ENCODE data around the gene RAD51. TPM values are rescaled to one million over a fixed set of nuclear protein-coding genes. Genes with fewer than 3 reads are reported as not detected.

Gene RAD51
- total RNA-seq, 1 donor from 2014 or later: 1.1 TPM

DNA sequence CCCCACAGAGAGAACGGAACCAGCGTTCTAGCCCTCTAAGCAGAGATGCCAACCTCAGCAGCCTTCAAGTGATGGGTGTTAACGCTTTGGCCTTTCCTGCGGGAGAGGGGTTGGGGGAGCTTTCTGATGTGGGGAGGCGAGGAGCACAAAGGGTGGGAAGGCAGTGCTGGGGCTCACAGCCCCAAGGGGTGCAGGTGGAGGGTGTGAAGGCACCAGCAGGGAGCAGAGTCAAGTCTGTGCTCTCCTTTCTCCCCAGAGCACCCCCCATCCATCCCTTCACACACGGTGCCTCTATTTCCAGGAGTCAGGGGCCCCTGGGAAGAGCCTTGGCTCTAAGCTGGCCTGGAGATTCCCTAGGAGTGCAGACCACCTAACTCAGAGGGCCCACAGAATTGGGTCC lies 78.9 kb downstream of the RAD51 start:
- peaks cover 87% of the 10 kb centered on the region for H3K36me3 ChIP-seq
- TF ChIP-seq, protein P1, sequence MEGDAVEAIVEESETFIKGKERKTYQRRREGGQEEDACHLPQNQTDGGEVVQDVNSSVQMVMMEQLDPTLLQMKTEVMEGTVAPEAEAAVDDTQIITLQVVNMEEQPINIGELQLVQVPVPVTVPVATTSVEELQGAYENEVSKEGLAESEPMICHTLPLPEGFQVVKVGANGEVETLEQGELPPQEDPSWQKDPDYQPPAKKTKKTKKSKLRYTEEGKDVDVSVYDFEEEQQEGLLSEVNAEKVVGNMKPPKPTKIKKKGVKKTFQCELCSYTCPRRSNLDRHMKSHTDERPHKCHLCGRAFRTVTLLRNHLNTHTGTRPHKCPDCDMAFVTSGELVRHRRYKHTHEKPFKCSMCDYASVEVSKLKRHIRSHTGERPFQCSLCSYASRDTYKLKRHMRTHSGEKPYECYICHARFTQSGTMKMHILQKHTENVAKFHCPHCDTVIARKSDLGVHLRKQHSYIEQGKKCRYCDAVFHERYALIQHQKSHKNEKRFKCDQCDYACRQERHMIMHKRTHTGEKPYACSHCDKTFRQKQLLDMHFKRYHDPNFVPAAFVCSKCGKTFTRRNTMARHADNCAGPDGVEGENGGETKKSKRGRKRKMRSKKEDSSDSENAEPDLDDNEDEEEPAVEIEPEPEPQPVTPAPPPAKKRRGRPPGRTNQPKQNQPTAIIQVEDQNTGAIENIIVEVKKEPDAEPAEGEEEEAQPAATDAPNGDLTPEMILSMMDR (IDR thresholded peaks at IDR 0.05): no peak
- DNase-seq: peak; percentile 21
- ATAC-seq: no peak
- no peak overlapping the region for H3K27ac ChIP-seq
- no peaks in the 10 kb centered on the region for H3K9me3 ChIP-seq
- no peaks in the 10 kb centered on the region for H3K27me3 ChIP-seq (ENCODE audit: low read depth)
- intact Hi-C loops (cut with DNase I): no loop called here
- peaks cover 30% of the 10 kb centered on the region for H3K4me1 ChIP-seq
- no peak overlapping the region for H3K4me3 ChIP-seq

DNA sequence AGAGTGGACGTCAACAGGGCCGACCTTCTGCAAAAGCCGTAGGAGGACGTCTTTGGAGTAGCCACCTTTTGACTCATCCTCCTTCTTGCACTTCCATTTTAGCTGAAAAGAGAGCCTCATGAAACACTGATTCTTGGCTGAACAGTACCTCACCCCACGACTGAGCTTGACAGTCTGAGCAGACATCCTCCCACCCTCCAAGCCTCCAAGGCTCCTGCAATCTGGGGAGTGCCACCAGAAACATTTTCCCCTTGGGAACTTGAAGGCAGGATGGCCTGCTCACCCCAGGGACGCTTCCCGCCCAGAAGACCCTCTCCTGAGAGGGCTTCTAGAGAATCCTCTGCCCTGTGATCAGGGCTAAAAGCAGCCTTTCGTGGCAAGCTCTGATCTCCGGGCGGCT lies 80.0 kb downstream of the RAD51 start:
- H3K27me3 ChIP-seq (ENCODE audit: low read depth): no peaks in the 10 kb centered on the region
- TF ChIP-seq, protein P1 (IDR thresholded peaks at IDR 0.05): no peak
- DNase-seq (peak; percentile 14), ATAC-seq (no peak)
- H3K36me3 ChIP-seq: peaks cover 95% of the 10 kb centered on the region
- no peak overlapping the region for H3K4me3 ChIP-seq
- no peaks in the 10 kb centered on the region for H3K9me3 ChIP-seq
- intact Hi-C loops (cut with DNase I): no loop called here
- H3K27ac ChIP-seq: no peak overlapping the region
- peaks cover 19% of the 10 kb centered on the region for H3K4me1 ChIP-seq

DNA sequence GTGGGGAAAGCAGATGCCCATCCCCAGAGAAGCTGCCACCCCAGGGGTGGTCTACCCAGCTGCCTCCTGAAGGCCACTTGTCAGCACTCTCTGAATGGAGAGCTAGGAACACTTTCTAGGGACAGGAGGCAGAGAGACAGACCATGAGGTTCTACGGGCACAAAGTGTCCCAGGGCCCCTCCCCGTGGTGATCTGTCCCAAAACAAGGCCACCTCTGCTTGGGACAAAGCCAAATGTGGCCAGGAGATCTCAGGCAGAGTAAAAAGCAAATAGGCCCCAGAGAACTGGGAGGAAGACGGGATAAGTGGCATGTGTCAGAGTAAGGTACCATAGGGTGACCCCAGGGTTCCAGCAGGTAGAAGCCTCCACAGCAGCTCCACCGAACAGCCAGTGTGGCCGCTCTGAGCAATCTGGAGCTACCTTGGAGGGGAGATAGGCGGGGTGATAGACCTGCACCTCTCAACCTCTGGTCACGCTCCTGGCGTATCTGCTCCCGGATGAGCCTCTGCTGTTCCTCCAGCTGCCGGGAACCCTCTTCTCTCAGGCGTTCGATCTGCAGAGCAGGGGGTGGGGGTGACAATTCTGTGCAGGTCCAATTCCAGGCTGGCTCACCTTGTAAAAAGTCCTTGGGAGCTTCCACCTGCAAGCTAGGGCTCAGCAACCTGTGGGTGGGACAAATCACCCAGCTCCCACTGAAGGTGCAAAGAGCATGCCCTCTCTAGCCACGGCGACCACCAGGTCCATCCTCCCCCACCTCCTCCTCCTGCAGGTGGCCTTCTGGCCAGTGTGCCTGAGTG lies 81.0 kb downstream of the RAD51 start:
- Histone ChIP-seq H3K27me3 (ENCODE audit: low read depth) (no peaks in the 10 kb centered on the region), H3K36me3 (peaks cover 90% of the 10 kb centered on the region), H3K4me1 (peaks cover 12% of the 10 kb centered on the region), H3K4me3 (no peak overlapping the region), H3K9me3 (no peaks in the 10 kb centered on the region), H3K27ac (no peak overlapping the region)
- ATAC-seq: no peak
- intact Hi-C loops (cut with DNase I): no loop called here
- TF ChIP-seq, protein P1 (IDR thresholded peaks at IDR 0.05): no peak
- DNase-seq: peak; percentile 21

DNA sequence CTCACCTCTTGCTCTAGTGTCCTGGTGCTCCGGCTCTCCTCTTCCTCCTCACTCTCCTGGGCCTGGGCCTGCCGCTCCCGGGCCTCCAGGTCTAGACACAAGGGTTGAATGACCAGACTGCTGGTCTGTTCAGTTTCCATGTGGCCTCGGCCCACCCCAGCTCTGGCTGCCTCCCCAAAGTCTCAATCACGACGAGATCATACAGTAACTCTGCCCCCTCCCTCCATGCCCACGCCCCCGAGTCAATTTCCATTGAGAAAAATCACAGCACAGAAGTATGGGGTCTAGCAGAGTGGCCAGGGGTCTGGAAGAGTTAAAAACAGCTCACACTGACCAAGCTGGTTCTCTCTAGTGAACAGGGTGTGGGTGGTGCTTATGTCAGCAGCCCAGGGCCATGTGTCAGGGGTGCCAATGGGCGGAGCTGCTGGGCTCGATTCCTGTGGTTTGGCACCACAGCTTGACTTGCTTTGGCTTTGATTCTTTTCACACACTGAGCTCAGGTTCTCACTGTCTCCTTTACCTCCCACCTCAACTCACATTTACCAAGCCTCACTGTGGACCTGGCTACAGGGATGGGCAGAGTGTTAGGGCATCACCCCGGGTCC lies 81.7 kb downstream of the RAD51 start:
- ATAC-seq: peak; percentile 90 to 91
- H3K4me3 ChIP-seq: no peak overlapping the region
- TF ChIP-seq, protein P1 (IDR thresholded peaks at IDR 0.05): no peak
- intact Hi-C loops (cut with DNase I): no loop called here
- DNase-seq: peak; percentile 83
- H3K27me3 ChIP-seq (ENCODE audit: low read depth): no peaks in the 10 kb centered on the region
- H3K4me1 ChIP-seq: peaks cover 12% of the 10 kb centered on the region
- H3K9me3 ChIP-seq: no peaks in the 10 kb centered on the region
- H3K27ac ChIP-seq: no peak overlapping the region
- peaks cover 83% of the 10 kb centered on the region for H3K36me3 ChIP-seq

Other genes with a start within 250 kb of the RAD51 start
- 15.9 TPM for gene CHST14, start 224.2 kb upstream of the RAD51 start, total RNA-seq
- 24.8 TPM for gene CCDC32, start 130.1 kb upstream of the RAD51 start, total RNA-seq
- gene RPUSD2, start 125.9 kb upstream of the RAD51 start, total RNA-seq: 5.3 TPM
- gene KNL1, start 100.9 kb upstream of the RAD51 start, total RNA-seq: 1.5 TPM
- 101 TPM for gene RMDN3, start 60.1 kb downstream of the RAD51 start, total RNA-seq
- 99.5 TPM for gene GCHFR, start 68.9 kb downstream of the RAD51 start, total RNA-seq
- gene C15orf62, start 74.8 kb downstream of the RAD51 start, total RNA-seq: 2.4 TPM
- gene ZFYVE19, start 111.9 kb downstream of the RAD51 start, total RNA-seq: 29.6 TPM
- gene DNAJC17, start 112.3 kb downstream of the RAD51 start, total RNA-seq: 28.4 TPM
- gene PPP1R14D, start 133.5 kb downstream of the RAD51 start, total RNA-seq: 0.53 TPM
- 76.5 TPM for gene SPINT1, start 148.9 kb downstream of the RAD51 start, total RNA-seq
- 1.5 TPM for gene RHOV, start 179.1 kb downstream of the RAD51 start, total RNA-seq
- gene VPS18, start 199.3 kb downstream of the RAD51 start, total RNA-seq: 24.0 TPM
- 21.3 TPM for gene DLL4, start 234.2 kb downstream of the RAD51 start, total RNA-seq

Data from lower lobe of right lung (tissue), 2 donors.